WTC11 (cell line): ENCODE measurements around the gene SPACDR. TPM values are rescaled to one million over a fixed set of nuclear protein-coding genes. Genes with fewer than 3 reads are reported as not detected.
A peak's percentile ranks its signal among the peaks of the same experiment; 100 is the strongest.

Source experiments
- EMX1 ChIP-seq: fragments of 250-450 bp; sonication (Bioruptor Pico); IDR thresholded peaks from 2 replicates; pipeline ENCODE4 v1.8.0; 2021; ENCODE audit warnings: mild to moderate bottlenecking
- IRF2 ChIP-seq: sonication (generic); formaldehyde crosslinking; IDR thresholded peaks from 2 replicates; pipeline ENCODE4 v1.8.0; 2022; ENCODE audit warnings: low read depth, missing genetic modification reagents, borderline replicate concordance
- NR1H2 ChIP-seq: sonication (generic); formaldehyde crosslinking; IDR thresholded peaks from 2 replicates; pipeline ENCODE4 v1.9.0; 2021; ENCODE audit warnings: mild to moderate bottlenecking, moderate library complexity, missing genetic modification reagents
- NR2C2 ChIP-seq: sonication (generic); formaldehyde crosslinking; IDR thresholded peaks from 2 replicates; pipeline ENCODE4 v1.8.0; 2022; ENCODE audit warnings: mild to moderate bottlenecking, missing genetic modification reagents
- OVOL2 ChIP-seq: fragments of 250-450 bp; sonication (Bioruptor Pico); IDR thresholded peaks from 2 replicates; pipeline ENCODE4 v1.9.0; 2021; ENCODE audit warnings: mild to moderate bottlenecking, borderline replicate concordance
- PRRX2 ChIP-seq: fragments of 250-450 bp; sonication (Bioruptor Pico); IDR thresholded peaks from 2 replicates; pipeline ENCODE4 v1.8.0; 2021; ENCODE audit warnings: mild to moderate bottlenecking
- SP1 ChIP-seq: sonication (generic); formaldehyde crosslinking; conservative IDR thresholded peaks from 2 replicates; pipeline ENCODE4 v1.8.1; 2022; ENCODE audit warnings: missing genetic modification reagents
- TEAD4 ChIP-seq: sonication (generic); formaldehyde crosslinking; IDR thresholded peaks from 2 replicates; pipeline ENCODE4 v1.8.0; 2022; ENCODE audit warnings: mild to moderate bottlenecking, missing genetic modification reagents
- ZNF121 ChIP-seq: sonication (generic); formaldehyde crosslinking; IDR thresholded peaks from 2 replicates; pipeline ENCODE4 v1.8.0; 2023; ENCODE audit warnings: missing genetic modification reagents
- ZNF317 ChIP-seq: sonication (generic); formaldehyde crosslinking; IDR thresholded peaks from 2 replicates; pipeline ENCODE4 v1.8.1; 2023; ENCODE audit warnings: low read depth, mild to moderate bottlenecking, moderate library complexity, missing genetic modification reagents, borderline replicate concordance
- ZNF423 ChIP-seq: fragments of 250-450 bp; sonication (Bioruptor Pico); IDR thresholded peaks from 2 replicates; pipeline ENCODE4 v2.1.2; 2022; ENCODE audit warnings: mild to moderate bottlenecking, moderate library complexity
- total RNA-seq: library from RNA; stranded (reverse); gene quantifications from 3 replicates; pipeline ENCODE4 v1.2.3, GENCODE V29; 2021
- TF ChIP-seq, protein P1 (sequence below): sonication (generic); formaldehyde crosslinking; IDR thresholded peaks from 2 replicates; pipeline ENCODE4 v1.8.0; 2023; ENCODE audit warnings: mild to moderate bottlenecking, missing genetic modification reagents
- TF ChIP-seq, protein P2 (sequence below): sonication (generic); formaldehyde crosslinking; IDR thresholded peaks from 2 replicates; pipeline ENCODE4 v1.8.1; 2023; ENCODE audit warnings: mild to moderate bottlenecking, missing genetic modification reagents, moderate library complexity
- TF ChIP-seq, protein P3 (sequence below): fragments of 250-450 bp; sonication (Bioruptor Pico); IDR thresholded peaks from 2 replicates; pipeline ENCODE4 v2.1.2; 2022; ENCODE audit warnings: mild to moderate bottlenecking, moderate library complexity
- TF ChIP-seq, protein P4 (sequence below): sonication (generic); formaldehyde crosslinking; IDR thresholded peaks from 2 replicates; pipeline ENCODE4 v1.8.0; 2022; ENCODE audit warnings: missing genetic modification reagents
- TF ChIP-seq, protein P5 (sequence below): fragments of 250-450 bp; sonication (Bioruptor Pico); conservative IDR thresholded peaks from 2 replicates; pipeline ENCODE4 v1.9.0; 2021; ENCODE audit warnings: mild to moderate bottlenecking
- TF ChIP-seq, protein P6 (sequence below): sonication (generic); formaldehyde crosslinking; conservative IDR thresholded peaks from 2 replicates; pipeline ENCODE4 v1.8.1; 2022; ENCODE audit warnings: mild to moderate bottlenecking, missing genetic modification reagents
- TF ChIP-seq, protein P7 (sequence below): fragments of 250-450 bp; sonication (Bioruptor Pico); IDR thresholded peaks from 2 replicates; pipeline ENCODE4 v1.8.0; 2021; ENCODE audit warnings: mild to moderate bottlenecking
- TF ChIP-seq, protein P8 (sequence below): sonication (generic); formaldehyde crosslinking; IDR thresholded peaks from 2 replicates; pipeline ENCODE4 v1.8.1; 2022; ENCODE audit warnings: missing genetic modification reagents, borderline replicate concordance
- TF ChIP-seq, protein P9 (sequence below): sonication (generic); formaldehyde crosslinking; IDR thresholded peaks from 2 replicates; pipeline ENCODE4 v1.8.1; 2022; ENCODE audit warnings: mild to moderate bottlenecking, missing genetic modification reagents, moderate library complexity, borderline replicate concordance
- TF ChIP-seq, protein P10 (sequence below): sonication (generic); formaldehyde crosslinking; IDR thresholded peaks from 2 replicates; pipeline ENCODE4 v1.8.1; 2022; ENCODE audit warnings: low read depth, mild to moderate bottlenecking, moderate library complexity, missing genetic modification reagents, borderline replicate concordance

The SPACDR gene
- total RNA-seq, 1 experiment from 2014 or later = 0.33 TPM

DNA sequence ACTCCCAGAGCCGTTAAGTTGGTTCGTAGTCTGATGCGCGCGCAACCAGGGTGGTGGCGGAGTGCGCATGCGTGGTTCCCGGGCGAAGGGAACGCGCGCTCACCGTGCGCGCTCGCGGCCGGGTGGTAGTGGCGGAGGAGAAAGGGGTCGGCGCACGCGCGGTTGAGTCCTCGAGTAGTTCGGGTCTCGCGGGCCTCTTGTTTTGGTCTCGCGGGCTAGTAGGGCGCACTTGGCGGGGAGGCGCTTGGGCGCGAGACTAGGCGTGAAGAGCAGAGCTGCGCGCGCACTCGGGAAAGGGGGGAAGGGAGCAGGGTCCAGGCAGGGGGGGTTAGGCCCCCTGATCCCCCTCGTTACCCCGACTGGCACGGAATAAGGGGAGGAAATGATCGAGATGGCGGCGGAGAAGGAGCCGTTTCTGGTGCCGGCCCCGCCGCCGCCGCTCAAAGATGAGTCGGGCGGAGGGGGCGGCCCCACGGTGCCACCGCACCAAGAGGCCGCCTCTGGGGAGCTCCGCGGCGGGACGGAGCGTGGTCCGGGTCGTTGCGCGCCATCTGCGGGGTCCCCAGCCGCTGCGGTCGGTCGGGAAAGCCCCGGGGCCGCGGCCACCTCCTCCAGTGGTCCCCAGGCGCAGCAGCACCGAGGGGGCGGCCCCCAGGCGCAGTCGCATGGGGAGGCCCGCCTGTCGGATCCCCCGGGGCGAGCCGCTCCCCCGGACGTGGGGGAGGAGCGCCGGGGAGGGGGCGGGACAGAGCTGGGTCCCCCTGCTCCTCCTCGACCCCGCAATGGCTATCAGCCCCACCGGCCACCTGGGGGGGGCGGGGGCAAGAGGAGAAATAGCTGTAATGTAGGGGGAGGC lies 34.2 kb downstream of the SPACDR start, which contains the start of gene MEPCE (continued):
- TF ChIP-seq ZNF121 = no peak
- TF ChIP-seq, protein P1, sequence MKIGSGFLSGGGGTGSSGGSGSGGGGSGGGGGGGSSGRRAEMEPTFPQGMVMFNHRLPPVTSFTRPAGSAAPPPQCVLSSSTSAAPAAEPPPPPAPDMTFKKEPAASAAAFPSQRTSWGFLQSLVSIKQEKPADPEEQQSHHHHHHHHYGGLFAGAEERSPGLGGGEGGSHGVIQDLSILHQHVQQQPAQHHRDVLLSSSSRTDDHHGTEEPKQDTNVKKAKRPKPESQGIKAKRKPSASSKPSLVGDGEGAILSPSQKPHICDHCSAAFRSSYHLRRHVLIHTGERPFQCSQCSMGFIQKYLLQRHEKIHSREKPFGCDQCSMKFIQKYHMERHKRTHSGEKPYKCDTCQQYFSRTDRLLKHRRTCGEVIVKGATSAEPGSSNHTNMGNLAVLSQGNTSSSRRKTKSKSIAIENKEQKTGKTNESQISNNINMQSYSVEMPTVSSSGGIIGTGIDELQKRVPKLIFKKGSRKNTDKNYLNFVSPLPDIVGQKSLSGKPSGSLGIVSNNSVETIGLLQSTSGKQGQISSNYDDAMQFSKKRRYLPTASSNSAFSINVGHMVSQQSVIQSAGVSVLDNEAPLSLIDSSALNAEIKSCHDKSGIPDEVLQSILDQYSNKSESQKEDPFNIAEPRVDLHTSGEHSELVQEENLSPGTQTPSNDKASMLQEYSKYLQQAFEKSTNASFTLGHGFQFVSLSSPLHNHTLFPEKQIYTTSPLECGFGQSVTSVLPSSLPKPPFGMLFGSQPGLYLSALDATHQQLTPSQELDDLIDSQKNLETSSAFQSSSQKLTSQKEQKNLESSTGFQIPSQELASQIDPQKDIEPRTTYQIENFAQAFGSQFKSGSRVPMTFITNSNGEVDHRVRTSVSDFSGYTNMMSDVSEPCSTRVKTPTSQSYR (CRISPR knock-in tag) = no peak
- TF ChIP-seq OVOL2 = no peak
- TF ChIP-seq, protein P2, sequence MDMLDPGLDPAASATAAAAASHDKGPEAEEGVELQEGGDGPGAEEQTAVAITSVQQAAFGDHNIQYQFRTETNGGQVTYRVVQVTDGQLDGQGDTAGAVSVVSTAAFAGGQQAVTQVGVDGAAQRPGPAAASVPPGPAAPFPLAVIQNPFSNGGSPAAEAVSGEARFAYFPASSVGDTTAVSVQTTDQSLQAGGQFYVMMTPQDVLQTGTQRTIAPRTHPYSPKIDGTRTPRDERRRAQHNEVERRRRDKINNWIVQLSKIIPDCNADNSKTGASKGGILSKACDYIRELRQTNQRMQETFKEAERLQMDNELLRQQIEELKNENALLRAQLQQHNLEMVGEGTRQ = no peak
- TF ChIP-seq, protein P3, sequence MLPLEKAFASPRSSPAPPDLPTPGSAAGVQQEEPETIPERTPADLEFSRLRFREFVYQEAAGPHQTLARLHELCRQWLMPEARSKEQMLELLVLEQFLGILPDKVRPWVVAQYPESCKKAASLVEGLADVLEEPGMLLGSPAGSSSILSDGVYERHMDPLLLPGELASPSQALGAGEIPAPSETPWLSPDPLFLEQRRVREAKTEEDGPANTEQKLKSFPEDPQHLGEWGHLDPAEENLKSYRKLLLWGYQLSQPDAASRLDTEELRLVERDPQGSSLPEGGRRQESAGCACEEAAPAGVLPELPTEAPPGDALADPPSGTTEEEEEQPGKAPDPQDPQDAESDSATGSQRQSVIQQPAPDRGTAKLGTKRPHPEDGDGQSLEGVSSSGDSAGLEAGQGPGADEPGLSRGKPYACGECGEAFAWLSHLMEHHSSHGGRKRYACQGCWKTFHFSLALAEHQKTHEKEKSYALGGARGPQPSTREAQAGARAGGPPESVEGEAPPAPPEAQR (CRISPR knock-in tag) = no peak
- TF ChIP-seq ZNF317 (CRISPR knock-in tag) = no peak
- TF ChIP-seq IRF2 (CRISPR knock-in tag) = no peak
- TF ChIP-seq, protein P4, sequence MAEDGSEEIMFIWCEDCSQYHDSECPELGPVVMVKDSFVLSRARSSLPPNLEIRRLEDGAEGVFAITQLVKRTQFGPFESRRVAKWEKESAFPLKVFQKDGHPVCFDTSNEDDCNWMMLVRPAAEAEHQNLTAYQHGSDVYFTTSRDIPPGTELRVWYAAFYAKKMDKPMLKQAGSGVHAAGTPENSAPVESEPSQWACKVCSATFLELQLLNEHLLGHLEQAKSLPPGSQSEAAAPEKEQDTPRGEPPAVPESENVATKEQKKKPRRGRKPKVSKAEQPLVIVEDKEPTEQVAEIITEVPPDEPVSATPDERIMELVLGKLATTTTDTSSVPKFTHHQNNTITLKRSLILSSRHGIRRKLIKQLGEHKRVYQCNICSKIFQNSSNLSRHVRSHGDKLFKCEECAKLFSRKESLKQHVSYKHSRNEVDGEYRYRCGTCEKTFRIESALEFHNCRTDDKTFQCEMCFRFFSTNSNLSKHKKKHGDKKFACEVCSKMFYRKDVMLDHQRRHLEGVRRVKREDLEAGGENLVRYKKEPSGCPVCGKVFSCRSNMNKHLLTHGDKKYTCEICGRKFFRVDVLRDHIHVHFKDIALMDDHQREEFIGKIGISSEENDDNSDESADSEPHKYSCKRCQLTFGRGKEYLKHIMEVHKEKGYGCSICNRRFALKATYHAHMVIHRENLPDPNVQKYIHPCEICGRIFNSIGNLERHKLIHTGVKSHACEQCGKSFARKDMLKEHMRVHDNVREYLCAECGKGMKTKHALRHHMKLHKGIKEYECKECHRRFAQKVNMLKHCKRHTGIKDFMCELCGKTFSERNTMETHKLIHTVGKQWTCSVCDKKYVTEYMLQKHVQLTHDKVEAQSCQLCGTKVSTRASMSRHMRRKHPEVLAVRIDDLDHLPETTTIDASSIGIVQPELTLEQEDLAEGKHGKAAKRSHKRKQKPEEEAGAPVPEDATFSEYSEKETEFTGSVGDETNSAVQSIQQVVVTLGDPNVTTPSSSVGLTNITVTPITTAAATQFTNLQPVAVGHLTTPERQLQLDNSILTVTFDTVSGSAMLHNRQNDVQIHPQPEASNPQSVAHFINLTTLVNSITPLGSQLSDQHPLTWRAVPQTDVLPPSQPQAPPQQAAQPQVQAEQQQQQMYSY (CRISPR knock-in tag) = no peak
- TF ChIP-seq NR2C2 = no peak
- TF ChIP-seq ZNF423 (CRISPR knock-in tag) = peak; percentile 54; the same call in 1 of the 2 replicates
- TF ChIP-seq, protein P5, sequence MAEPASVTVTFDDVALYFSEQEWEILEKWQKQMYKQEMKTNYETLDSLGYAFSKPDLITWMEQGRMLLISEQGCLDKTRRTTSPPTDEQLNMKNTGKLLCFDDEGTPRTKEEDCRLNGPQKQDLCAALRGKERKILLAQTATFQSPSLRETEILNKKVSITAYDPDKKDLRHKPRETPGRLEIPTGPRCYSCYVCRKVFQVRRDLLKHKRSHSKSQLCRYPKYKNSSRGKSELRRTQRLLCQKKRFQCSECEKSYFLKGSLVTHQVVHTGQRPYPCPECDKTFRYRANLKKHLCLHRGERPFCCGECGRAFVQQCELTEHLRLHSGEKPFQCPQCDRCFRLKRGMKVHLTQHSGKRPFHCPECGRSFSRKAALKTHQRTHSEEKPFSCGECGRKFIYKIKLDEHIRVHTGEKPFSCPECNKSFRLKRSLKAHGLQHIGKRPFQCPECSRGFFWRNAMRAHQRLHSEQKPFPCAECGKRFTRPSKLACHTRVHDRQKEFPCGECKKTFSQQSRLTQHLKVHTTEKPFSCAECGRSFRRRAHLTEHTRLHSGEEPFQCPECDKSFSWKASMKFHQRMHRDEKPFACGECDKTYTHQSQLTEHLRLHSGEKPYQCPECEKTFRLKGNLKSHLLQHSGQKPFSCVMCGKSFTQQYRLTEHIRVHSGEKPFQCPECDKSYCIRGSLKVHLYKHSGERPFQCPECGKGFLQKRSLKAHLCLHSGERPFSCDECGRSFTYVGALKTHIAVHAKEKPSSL = no peak
- no peak for TF ChIP-seq TEAD4
- TF ChIP-seq, protein P6, sequence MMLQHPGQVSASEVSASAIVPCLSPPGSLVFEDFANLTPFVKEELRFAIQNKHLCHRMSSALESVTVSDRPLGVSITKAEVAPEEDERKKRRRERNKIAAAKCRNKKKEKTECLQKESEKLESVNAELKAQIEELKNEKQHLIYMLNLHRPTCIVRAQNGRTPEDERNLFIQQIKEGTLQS (CRISPR knock-in tag) = no peak
- TF ChIP-seq, protein P7, sequence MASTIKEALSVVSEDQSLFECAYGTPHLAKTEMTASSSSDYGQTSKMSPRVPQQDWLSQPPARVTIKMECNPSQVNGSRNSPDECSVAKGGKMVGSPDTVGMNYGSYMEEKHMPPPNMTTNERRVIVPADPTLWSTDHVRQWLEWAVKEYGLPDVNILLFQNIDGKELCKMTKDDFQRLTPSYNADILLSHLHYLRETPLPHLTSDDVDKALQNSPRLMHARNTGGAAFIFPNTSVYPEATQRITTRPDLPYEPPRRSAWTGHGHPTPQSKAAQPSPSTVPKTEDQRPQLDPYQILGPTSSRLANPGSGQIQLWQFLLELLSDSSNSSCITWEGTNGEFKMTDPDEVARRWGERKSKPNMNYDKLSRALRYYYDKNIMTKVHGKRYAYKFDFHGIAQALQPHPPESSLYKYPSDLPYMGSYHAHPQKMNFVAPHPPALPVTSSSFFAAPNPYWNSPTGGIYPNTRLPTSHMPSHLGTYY = no peak
- TF ChIP-seq, protein P8, sequence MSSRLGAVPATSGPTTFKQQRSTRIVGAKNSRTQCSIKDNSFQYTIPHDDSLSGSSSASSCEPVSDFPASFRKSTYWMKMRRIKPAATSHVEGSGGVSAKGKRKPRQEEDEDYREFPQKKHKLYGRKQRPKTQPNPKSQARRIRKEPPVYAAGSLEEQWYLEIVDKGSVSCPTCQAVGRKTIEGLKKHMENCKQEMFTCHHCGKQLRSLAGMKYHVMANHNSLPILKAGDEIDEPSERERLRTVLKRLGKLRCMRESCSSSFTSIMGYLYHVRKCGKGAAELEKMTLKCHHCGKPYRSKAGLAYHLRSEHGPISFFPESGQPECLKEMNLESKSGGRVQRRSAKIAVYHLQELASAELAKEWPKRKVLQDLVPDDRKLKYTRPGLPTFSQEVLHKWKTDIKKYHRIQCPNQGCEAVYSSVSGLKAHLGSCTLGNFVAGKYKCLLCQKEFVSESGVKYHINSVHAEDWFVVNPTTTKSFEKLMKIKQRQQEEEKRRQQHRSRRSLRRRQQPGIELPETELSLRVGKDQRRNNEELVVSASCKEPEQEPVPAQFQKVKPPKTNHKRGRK (CRISPR knock-in tag) = no peak
- TF ChIP-seq, protein P9, sequence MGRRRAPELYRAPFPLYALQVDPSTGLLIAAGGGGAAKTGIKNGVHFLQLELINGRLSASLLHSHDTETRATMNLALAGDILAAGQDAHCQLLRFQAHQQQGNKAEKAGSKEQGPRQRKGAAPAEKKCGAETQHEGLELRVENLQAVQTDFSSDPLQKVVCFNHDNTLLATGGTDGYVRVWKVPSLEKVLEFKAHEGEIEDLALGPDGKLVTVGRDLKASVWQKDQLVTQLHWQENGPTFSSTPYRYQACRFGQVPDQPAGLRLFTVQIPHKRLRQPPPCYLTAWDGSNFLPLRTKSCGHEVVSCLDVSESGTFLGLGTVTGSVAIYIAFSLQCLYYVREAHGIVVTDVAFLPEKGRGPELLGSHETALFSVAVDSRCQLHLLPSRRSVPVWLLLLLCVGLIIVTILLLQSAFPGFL (CRISPR knock-in tag) = no peak
- no peak for TF ChIP-seq PRRX2 (CRISPR knock-in tag)
- no peak for TF ChIP-seq NR1H2 (CRISPR knock-in tag)
- TF ChIP-seq, protein P10, sequence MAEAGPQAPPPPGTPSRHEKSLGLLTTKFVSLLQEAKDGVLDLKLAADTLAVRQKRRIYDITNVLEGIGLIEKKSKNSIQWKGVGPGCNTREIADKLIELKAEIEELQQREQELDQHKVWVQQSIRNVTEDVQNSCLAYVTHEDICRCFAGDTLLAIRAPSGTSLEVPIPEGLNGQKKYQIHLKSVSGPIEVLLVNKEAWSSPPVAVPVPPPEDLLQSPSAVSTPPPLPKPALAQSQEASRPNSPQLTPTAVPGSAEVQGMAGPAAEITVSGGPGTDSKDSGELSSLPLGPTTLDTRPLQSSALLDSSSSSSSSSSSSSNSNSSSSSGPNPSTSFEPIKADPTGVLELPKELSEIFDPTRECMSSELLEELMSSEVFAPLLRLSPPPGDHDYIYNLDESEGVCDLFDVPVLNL (CRISPR knock-in tag) = no peak
- TF ChIP-seq EMX1 (CRISPR knock-in tag) = no peak
- TF ChIP-seq SP1 (CRISPR knock-in tag) = no peak
